K562 (cell line): ENCODE measurements around the gene VSTM1. TPM values are rescaled to one million over a fixed set of nuclear protein-coding genes. Genes with fewer than 3 reads are reported as not detected.

Source experiments
- AFF1 ChIP-seq, 2 experiments: fragments of 450-650 bp; IDR thresholded peaks; 2 replicates each; pipeline ENCODE4 v1.6.1; 2018; ENCODE audit warnings: mild to moderate bottlenecking in 2 of 2, low read depth in 1 of 2; ENCODE audit not compliant: partially characterized antibody in 2 of 2
- ARID2 ChIP-seq: fragments of 450-650 bp; IDR thresholded peaks from 2 replicates; pipeline ENCODE4 v1.6.1; 2017; ENCODE audit warnings: antibody characterized with exemption, mild to moderate bottlenecking
- ARID4B ChIP-seq: sonication (generic); formaldehyde crosslinking; IDR thresholded peaks from 2 replicates; pipeline ENCODE4 v1.8.0; 2022; ENCODE audit warnings: mild to moderate bottlenecking, missing genetic modification reagents
- CC2D1A ChIP-seq: fragments of 450-650 bp; IDR thresholded peaks from 2 replicates; pipeline ENCODE4 v1.6.1; 2017; ENCODE audit warnings: mild to moderate bottlenecking
- FOXK1 ChIP-seq: sonication (generic); formaldehyde crosslinking; IDR thresholded peaks from 2 replicates; pipeline ENCODE4 v1.8.0; 2022; ENCODE audit warnings: missing genetic modification reagents, mild to moderate bottlenecking, borderline replicate concordance
- MTA3 ChIP-seq: fragments of 450-650 bp; formaldehyde crosslinking; IDR thresholded peaks from 2 replicates; pipeline ENCODE4 v1.6.1; 2017; ENCODE audit warnings: mild to moderate bottlenecking, borderline replicate concordance
- NBN ChIP-seq: fragments of 450-650 bp; IDR thresholded peaks from 2 replicates; pipeline ENCODE4 v1.6.1; 2016; ENCODE audit warnings: low read depth, mild to moderate bottlenecking
- PHF8 ChIP-seq: fragments of 200-600 bp; sonication (generic); IDR thresholded peaks from 2 replicates; pipeline ENCODE4 v1.6.1; 2012; ENCODE audit warnings: mixed run types, mild to moderate bottlenecking, inconsistent platforms, low read length, moderate library complexity, borderline replicate concordance
- SMC3 ChIP-seq: conservative IDR thresholded peaks from 2 replicates; pipeline ENCODE4 v1.6.1; 2011; ENCODE audit warnings: low read depth, low read length, improper control_type of control experiment; ENCODE audit not compliant: insufficient read depth
- YY1 ChIP-seq, 3 experiments: IDR thresholded peaks; 2 replicates each; pipeline ENCODE4 v1.6.1; 2011; ENCODE audit warnings: low read length in 2 of 3, mild to moderate bottlenecking in 2 of 3, moderate library complexity in 2 of 3, borderline replicate concordance in 1 of 3, control low read depth in 1 of 3, low read depth in 1 of 3; ENCODE audit not compliant: insufficient read depth in 3 of 3, insufficient replicate concordance in 2 of 3, control insufficient read depth in 1 of 3, insufficient read length in 1 of 3; ENCODE audit errors: extremely low read depth in 1 of 3
- ZC3H8 ChIP-seq: fragments of 450-650 bp; IDR thresholded peaks from 2 replicates; pipeline ENCODE4 v1.6.1; 2017
- ZNF23 ChIP-seq: fragments of 250-450 bp; sonication (Bioruptor Pico); IDR thresholded peaks from 2 replicates; pipeline ENCODE4 v1.4.0; 2020; ENCODE audit warnings: mild to moderate bottlenecking
- ZNF277 ChIP-seq: fragments of 250-450 bp; sonication (Bioruptor Pico); IDR thresholded peaks from 2 replicates; pipeline ENCODE4 v1.8.0; 2022; ENCODE audit warnings: inconsistent platforms, mild to moderate bottlenecking, moderate library complexity, borderline replicate concordance
- ZNF398 ChIP-seq: fragments of 250-450 bp; sonication (Bioruptor Pico); IDR thresholded peaks from 2 replicates; pipeline ENCODE4 v1.8.0; 2021; ENCODE audit warnings: moderate library complexity, mild to moderate bottlenecking, inconsistent platforms
- ZNF695 ChIP-seq: fragments of 450-650 bp; formaldehyde crosslinking; IDR thresholded peaks from 2 replicates; pipeline ENCODE4 v1.4.0; 2020; ENCODE audit warnings: mild to moderate bottlenecking, moderate library complexity
- ZNF778 ChIP-seq: fragments of 450-650 bp; formaldehyde crosslinking; IDR thresholded peaks from 2 replicates; pipeline ENCODE4 v1.4.0; 2020; ENCODE audit warnings: mild to moderate bottlenecking, moderate library complexity
- polyA plus RNA-seq, 8 experiments: library from polyadenylated mRNA; depleted of rRNA in 4 of 8; stranded (reverse) in 5 of 8; unstranded in 3 of 8; fragments of >200 nt; fragmentation: Nextera tagmentation in 2 of 8; fragmentation: Illumina TruSeq in 1 of 8; extraction: Ambion mirVana in 2 of 8; extraction: Trizol in 1 of 8; gene quantifications; 2 replicates each; pipeline versions ENCODE4 v1.2.1 to v1.2.3, GENCODE V29; 2011 to 2014; ENCODE audit warnings: inconsistent platforms in 1 of 8, missing spikeins in 1 of 8
- total RNA-seq, 7 experiments: library from RNA; depleted of rRNA in 6 of 7; stranded (reverse); fragments of >200 nt in 6 of 7; fragmentation: Illumina TruSeq in 2 of 7; extraction: Trizol in 2 of 7; gene quantifications; 2 replicates each; pipeline versions ENCODE4 v1.2.1 to v1.2.3, GENCODE V29; 2011 to 2021; ENCODE audit warnings: low replicate concordance in 1 of 7

VSTM1 gene
- total and polyA plus RNA-seq, 9 of the 15 experiments (the other 6 are each of a cell fraction or from before 2014, with no cell fraction given) = not detected

- TF ChIP-seq AFF1 (IDR thresholded peaks at IDR 0.05; ENCODE audit: low read depth in 1 of 2, partially characterized antibody in 2 of 2) (no peak), ZNF23 (CRISPR knock-in tag) (no peak), PHF8 (no peak), FOXK1 (CRISPR knock-in tag) (no peak), NBN (peak; percentile 76; the same call in 1 of the 2 replicates), ZNF277 (CRISPR knock-in tag) (no peak), ZC3H8 (peak; percentile 47; the same call in 1 of the 2 replicates), ZNF398 (CRISPR knock-in tag) (no peak), ZNF778 (no peak), CC2D1A (no peak), MTA3 (no peak), ZNF695 (CRISPR knock-in tag) (no peak), SMC3 (0 out of 2 replicates have a peak, but pooled peaks have one; percentile 6), ARID2 (0 out of 2 replicates have a peak, but pooled peaks have one; percentile 52), ARID4B (no peak), YY1 (IDR thresholded peaks at IDR 0.05; ENCODE audit: borderline replicate concordance in 1 of 3, control insufficient read depth in 1 of 3, extremely low read depth in 1 of 3, insufficient read depth in 3 of 3, insufficient read length in 1 of 3, insufficient replicate concordance in 2 of 3, low read depth in 1 of 3, low read length in 2 of 3) (no peak)
Measured at GRCh38 chr19:54096617-54097106, 33.0 kb upstream of the VSTM1 start (continued).
